Nephron progenitor cell (in vitro differentiated cells): ENCODE measurements around the gene ANXA11.
"Not testable (repeated sequence)": the region's sequence is repeated elsewhere in the genome, so short reads cannot be mapped to it uniquely, and the experiment has no call there.

ENCODE experiments used
- DNase-seq: peaks from one replicate; pipeline ENCODE4 v3.0.0; 2021
- H3K27ac Mint-ChIP-seq: 2 replicates; pipeline ENCODE4 v1.8.0; 2021; ENCODE audit warnings: mild to moderate bottlenecking, moderate library complexity, mixed read lengths
- H3K27me3 Mint-ChIP-seq: 2 replicates; pipeline ENCODE4 v1.8.0; 2021; ENCODE audit warnings: mild to moderate bottlenecking, low read depth, mixed read lengths; ENCODE audit not compliant: poor library complexity
- H3K36me3 Mint-ChIP-seq: 2 replicates; pipeline ENCODE4 v1.8.0; 2021; ENCODE audit warnings: low read depth, mixed read lengths
- H3K4me1 Mint-ChIP-seq: 2 replicates; pipeline ENCODE4 v1.8.0; 2021; ENCODE audit warnings: mixed read lengths
- H3K4me3 Mint-ChIP-seq: 2 replicates; pipeline ENCODE4 v1.8.0; 2021; ENCODE audit warnings: mild to moderate bottlenecking, moderate library complexity, mixed read lengths
- H3K9me3 Mint-ChIP-seq: 2 replicates; pipeline ENCODE4 v1.8.0; 2021; ENCODE audit warnings: mild to moderate bottlenecking, moderate library complexity, mixed read lengths
- TF ChIP-seq, protein P1 (sequence below): fragments of 200-600 bp; sonication (generic); IDR thresholded peaks from 2 replicates; pipeline ENCODE4 v1.5.0; 2021; ENCODE audit warnings: antibody characterized with exemption

ANXA11 gene

DNA sequence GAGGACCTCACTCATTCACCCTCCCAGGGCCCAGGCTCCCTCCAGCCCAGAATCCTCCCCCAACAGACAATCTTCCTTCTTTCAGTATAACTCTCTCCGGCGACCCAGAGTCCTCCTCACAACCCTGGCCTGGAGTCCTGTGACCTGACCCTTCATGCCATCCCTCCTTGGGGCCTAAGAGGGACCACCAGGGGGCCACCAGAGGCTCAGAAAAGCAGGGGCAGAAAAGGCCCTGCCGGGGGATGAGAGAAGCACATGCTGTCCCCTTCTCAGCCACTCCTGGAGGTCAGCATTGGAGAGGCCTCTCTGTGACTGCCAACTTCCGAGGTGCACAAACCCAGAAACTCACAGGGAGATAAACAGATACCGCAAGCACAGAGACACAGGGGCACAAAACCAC is 31.1 kb upstream of the ANXA11 start:
- H3K4me3 Mint-ChIP-seq, H3K27ac Mint-ChIP-seq, H3K4me1 Mint-ChIP-seq, DNase-seq, H3K36me3 Mint-ChIP-seq, H3K27me3 Mint-ChIP-seq: not testable (repeated sequence)
- peaks cover 13% of the 10 kb centered on the region for H3K9me3 Mint-ChIP-seq

DNA sequence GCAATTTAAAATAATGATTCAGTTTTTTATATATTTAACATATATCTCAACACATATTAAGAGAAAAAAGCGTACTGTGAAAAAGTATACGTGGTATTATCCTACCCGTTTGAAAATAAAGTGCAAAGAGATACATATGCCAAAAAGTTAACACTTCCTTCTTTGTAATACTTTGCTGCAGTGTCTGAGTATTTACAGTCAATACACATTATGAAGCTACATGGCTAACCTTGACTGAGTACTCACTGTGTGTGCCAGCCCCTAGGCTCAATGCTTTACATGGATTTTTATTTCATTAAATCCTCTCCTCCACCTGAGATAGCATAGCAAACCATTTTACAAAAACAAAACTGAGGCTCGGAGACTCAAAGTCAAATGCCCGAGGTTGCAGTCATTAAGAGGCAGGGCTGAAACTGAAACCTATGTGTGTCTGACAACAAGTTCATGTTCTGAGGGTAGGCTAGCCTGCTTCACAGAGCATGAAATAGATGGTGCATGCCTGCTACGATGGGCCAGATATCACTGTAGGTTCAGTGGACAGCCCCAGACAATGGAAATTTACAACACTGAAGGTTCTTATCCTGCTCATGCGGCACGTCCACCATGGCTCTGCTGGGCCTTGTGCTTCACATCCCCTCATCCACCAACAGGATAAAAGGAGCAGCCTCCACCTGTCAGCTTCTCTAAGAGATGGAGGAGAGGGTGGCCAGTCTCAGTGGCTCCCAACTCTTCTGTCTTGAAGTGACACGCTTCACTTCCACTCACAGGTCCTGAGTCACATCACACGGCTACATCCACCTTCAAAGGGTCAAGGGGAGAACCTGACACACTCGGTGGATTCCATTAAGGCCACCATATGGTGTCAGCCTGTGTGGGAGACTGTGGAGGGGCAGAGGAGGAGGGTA is 29.2 kb upstream of the ANXA11 start:
- H3K4me1 Mint-ChIP-seq, H3K4me3 Mint-ChIP-seq, DNase-seq, H3K36me3 Mint-ChIP-seq, H3K27me3 Mint-ChIP-seq, H3K27ac Mint-ChIP-seq: not testable (repeated sequence)
- peaks cover 13% of the 10 kb centered on the region for H3K9me3 Mint-ChIP-seq

DNA sequence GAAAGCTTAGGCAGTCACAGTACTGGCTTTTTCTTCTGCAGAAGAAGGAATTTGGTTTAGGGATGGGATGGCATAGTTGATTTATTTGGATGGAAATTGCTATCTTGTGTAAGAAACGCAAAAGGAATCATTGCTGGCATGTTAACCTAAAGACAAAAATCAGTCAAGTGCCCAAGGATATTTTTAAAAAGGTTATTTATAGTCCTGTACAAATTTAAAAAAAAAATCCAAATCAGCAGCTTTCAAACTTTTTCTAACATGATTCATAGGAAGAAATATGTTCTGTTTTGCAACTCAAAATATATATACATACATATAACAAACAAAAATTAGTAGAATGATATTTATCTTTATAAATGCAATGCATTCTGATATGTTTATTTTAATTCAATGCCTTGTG is 28.5 kb upstream of the ANXA11 start:
- H3K4me1 Mint-ChIP-seq, DNase-seq, H3K27ac Mint-ChIP-seq, H3K4me3 Mint-ChIP-seq, H3K36me3 Mint-ChIP-seq, H3K27me3 Mint-ChIP-seq: not testable (repeated sequence)
- peaks cover 13% of the 10 kb centered on the region for H3K9me3 Mint-ChIP-seq

DNA sequence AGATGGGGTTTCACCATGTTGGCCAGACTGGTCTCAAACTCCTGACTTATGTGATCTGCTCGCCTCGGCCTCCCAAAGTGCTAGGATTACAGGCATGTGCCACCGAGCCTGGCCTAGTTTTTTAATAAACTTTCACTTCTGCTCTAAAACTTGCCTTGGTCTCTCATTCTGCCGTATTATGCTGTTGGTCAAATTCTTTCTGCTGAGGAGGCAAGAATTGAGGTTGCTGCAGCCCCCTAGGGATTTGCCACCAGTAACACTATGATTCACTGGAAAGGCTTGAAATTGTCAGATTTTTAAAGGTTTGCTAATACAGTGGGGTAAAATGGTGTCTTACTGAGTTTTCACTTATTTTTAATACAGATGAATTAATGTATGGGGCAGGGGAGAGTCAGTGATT is 21.4 kb upstream of the ANXA11 start:
- not testable (repeated sequence) for H3K36me3 Mint-ChIP-seq

DNA sequence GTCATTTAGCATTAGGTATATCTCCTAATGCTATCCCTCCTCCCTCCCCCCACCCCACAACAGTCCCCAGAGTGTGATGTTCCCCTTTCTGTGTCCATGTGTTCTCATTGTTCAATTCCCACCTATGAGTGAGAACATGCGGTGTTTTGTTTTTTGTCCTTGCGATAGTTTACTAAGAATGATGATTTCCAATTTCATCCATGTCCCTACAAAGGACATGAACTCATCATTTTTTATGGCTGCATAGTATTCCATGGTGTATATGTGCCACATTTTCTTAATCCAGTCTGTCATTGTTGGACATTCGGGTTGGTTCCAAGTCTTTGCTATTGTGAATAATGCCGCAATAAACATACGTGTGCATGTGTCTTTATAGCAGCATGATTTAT is 17.7 kb upstream of the ANXA11 start:
- peaks cover 10% of the 10 kb centered on the region for H3K27me3 Mint-ChIP-seq

More for the DNA sequence above, 21.4 kb upstream of the ANXA11 start:
- not testable (repeated sequence) for H3K9me3 Mint-ChIP-seq, DNase-seq, H3K27ac Mint-ChIP-seq, H3K4me1 Mint-ChIP-seq, H3K4me3 Mint-ChIP-seq
- peaks cover 10% of the 10 kb centered on the region for H3K27me3 Mint-ChIP-seq

DNA sequence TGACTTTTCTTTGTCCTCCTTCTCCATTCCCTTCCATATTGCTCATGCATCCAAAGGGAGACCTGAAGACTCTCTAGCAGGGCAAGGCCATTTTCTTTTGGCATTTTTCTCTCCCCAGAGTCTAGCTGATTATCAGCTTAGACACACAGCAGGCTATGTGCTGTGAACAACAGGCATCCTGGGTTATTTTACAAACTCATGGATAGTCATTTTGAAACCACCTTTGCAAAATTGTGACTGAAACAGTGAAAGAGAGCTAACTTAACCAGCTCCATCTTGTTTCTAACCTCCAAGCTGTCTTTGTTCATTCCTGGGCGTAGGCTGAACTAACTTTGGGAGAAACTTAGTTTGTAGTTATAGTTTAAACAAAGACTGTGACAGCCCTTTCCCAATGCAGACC is 13.5 kb upstream of the ANXA11 start:
- H3K27ac Mint-ChIP-seq, H3K36me3 Mint-ChIP-seq, H3K4me3 Mint-ChIP-seq, H3K4me1 Mint-ChIP-seq, H3K9me3 Mint-ChIP-seq, DNase-seq: not testable (repeated sequence)
- peaks cover 13% of the 10 kb centered on the region for H3K27me3 Mint-ChIP-seq

More for the DNA sequence above, 17.7 kb upstream of the ANXA11 start:
- H3K4me1 Mint-ChIP-seq, H3K4me3 Mint-ChIP-seq, H3K9me3 Mint-ChIP-seq, H3K36me3 Mint-ChIP-seq, H3K27ac Mint-ChIP-seq, DNase-seq: not testable (repeated sequence)

DNA sequence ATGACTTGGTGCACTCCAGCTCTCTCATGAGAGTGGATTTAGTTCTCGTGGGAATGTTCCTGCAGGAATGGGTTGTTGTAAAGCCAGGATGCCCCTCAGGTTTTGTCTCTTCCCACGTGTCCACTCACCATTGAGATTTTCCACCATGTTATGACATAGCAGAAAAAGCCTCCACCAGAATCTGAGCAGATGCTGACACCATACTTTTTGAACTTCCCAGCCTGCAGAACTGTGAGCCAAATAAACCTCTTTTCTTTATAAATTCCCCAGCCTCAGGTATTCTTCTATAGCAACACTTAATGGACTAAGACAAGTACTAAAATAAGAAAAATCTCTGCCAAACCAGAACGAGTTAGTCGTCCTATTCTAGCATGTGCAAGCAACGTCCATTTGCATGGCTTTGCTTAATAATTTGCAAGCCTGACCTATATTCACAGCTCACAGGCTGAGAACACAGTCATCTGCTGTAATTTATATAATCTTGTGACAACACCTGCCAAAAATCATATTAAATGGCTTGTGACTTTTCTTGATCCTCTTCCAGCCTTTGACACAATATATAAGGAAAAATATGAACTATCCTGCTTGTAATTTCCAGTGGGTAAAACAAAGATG is 9.1 kb upstream of the ANXA11 start:
- not testable (repeated sequence) for H3K9me3 Mint-ChIP-seq, H3K4me1 Mint-ChIP-seq, H3K27ac Mint-ChIP-seq, H3K36me3 Mint-ChIP-seq, DNase-seq, H3K4me3 Mint-ChIP-seq
- peaks cover 32% of the 10 kb centered on the region for H3K27me3 Mint-ChIP-seq

DNA sequence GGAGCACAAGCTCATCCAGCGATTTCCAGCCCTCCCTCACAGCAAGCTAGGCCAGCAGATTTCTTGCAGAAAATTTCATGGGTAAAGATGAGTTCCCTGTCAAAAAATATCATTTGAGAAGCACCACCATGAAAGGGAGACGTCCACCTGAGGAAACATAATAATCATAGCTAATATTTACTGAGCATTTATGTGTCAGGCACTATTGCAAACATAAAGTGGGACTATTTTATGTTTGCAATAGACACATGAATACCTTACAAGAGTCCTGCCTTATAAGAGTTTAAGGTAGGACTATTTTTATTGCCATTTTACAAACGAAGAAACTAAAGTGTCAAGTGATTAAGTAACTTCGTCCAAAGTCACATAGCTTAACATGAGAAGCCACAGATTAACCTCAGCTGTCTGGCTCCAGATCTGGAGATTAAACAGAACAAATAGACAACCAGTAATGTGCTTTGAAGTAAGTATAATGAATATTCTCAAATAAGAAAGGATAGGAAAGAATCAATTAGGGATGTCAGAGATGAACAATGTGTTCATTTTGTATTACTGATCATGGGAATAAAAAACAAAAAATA is 7.3 kb upstream of the ANXA11 start:
- DNase-seq, H3K9me3 Mint-ChIP-seq, H3K27ac Mint-ChIP-seq, H3K4me3 Mint-ChIP-seq, H3K4me1 Mint-ChIP-seq, H3K36me3 Mint-ChIP-seq: not testable (repeated sequence)
- peaks cover 41% of the 10 kb centered on the region for H3K27me3 Mint-ChIP-seq

DNA sequence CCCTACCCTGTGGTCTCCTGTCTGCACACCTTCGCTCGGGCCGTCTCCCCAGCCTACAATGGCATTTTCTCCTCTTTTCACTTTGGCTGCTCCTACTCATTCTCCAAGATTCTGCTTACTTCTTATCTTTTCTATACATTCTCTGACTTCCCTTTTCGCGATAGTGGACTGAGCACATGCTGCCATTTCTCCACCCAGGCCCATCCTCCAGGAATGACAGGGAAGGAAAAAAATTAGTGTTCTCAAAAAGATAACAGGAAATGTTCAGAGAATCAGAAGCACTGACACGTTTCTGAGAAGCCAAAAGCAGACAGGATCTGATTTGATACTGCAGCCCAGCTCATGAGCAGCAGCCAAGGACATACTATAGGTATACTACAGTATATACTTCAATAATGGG is 6.4 kb upstream of the ANXA11 start:
- TF ChIP-seq, protein P1, sequence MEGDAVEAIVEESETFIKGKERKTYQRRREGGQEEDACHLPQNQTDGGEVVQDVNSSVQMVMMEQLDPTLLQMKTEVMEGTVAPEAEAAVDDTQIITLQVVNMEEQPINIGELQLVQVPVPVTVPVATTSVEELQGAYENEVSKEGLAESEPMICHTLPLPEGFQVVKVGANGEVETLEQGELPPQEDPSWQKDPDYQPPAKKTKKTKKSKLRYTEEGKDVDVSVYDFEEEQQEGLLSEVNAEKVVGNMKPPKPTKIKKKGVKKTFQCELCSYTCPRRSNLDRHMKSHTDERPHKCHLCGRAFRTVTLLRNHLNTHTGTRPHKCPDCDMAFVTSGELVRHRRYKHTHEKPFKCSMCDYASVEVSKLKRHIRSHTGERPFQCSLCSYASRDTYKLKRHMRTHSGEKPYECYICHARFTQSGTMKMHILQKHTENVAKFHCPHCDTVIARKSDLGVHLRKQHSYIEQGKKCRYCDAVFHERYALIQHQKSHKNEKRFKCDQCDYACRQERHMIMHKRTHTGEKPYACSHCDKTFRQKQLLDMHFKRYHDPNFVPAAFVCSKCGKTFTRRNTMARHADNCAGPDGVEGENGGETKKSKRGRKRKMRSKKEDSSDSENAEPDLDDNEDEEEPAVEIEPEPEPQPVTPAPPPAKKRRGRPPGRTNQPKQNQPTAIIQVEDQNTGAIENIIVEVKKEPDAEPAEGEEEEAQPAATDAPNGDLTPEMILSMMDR: no peak
- H3K9me3 Mint-ChIP-seq: no peaks in the 10 kb centered on the region
- no peak overlapping the region for H3K27ac Mint-ChIP-seq
- H3K4me1 Mint-ChIP-seq: no peaks in the 10 kb centered on the region
- no peak for DNase-seq
- no peak overlapping the region for H3K4me3 Mint-ChIP-seq
- H3K27me3 Mint-ChIP-seq: peaks cover 40% of the 10 kb centered on the region
- H3K36me3 Mint-ChIP-seq: no peaks in the 10 kb centered on the region

DNA sequence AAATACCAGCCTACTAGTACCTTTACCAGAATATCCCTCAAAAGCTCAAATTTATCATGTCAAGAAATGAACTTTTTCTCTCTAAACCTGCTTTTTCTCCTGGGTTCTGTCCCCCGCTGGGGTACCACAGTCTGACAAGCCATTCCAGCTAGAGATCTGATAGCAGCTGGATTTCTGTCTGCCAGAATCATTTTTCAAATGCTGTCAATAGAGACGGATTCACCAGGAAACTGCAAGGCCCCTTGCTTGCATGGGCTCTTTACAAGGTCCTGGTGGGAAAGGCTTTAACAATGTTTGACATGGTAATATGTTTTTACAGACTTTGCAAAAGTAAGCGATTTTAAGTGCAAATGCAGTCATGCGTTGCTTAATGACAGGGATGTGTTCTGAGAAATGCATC is 4.9 kb upstream of the ANXA11 start:
- TF ChIP-seq, protein P1: no peak
- no peak for DNase-seq
- Mint-ChIP-seq H3K27ac (no peak overlapping the region), H3K36me3 (no peaks in the 10 kb centered on the region), H3K27me3 (peaks cover 44% of the 10 kb centered on the region), H3K9me3 (no peaks in the 10 kb centered on the region), H3K4me3 (no peak overlapping the region), H3K4me1 (peaks cover 13% of the 10 kb centered on the region)
